Activated CD4-positive, CD25-positive, alpha-beta regulatory T cell (primary cell): ENCODE data around the gene PCDH15.

Source experiments
- DNase-seq, 4 experiments: peaks; one replicate each; lab custom pipeline; 2025; lab: John Stamatoyannopoulos, UW

Gene PCDH15

GRCh38 chr10:54708021-54708420 is 93.0 kb downstream of the PCDH15 start:
- no peak for DNase-seq

- no peak for DNase-seq
Observed at GRCh38 chr10:54702583-54703485, 98.2 kb downstream of the PCDH15 start.

GRCh38 chr10:54691331-54691730 is 109.7 kb downstream of the PCDH15 start:
- no peak for DNase-seq

GRCh38 chr10:54682554-54682953 is 118.5 kb downstream of the PCDH15 start:
- DNase-seq: no peak

- no peak for DNase-seq
Observed at GRCh38 chr10:54681136-54681535, 119.9 kb downstream of the PCDH15 start.

GRCh38 chr10:54667136-54667535 is 133.9 kb downstream of the PCDH15 start:
- DNase-seq: no peak

- no peak for DNase-seq
Observed at GRCh38 chr10:54666192-54666591, 134.8 kb downstream of the PCDH15 start.

- DNase-seq: no peak
Observed at GRCh38 chr10:54665095-54665494, 135.9 kb downstream of the PCDH15 start.

GRCh38 chr10:54660397-54660796 is 140.6 kb downstream of the PCDH15 start:
- DNase-seq: no peak

GRCh38 chr10:54656643-54657042 is 144.4 kb downstream of the PCDH15 start:
- no peak for DNase-seq

GRCh38 chr10:54653518-54653917 is 147.5 kb downstream of the PCDH15 start:
- DNase-seq: no peak

GRCh38 chr10:54650547-54650946 is 150.5 kb downstream of the PCDH15 start:
- no peak for DNase-seq

GRCh38 chr10:54622017-54622416 is 179.0 kb downstream of the PCDH15 start:
- no peak for DNase-seq

GRCh38 chr10:54620352-54620751 is 180.7 kb downstream of the PCDH15 start:
- DNase-seq: no peak

GRCh38 chr10:54614072-54614471 is 187.0 kb downstream of the PCDH15 start:
- no peak for DNase-seq

- no peak for DNase-seq
Observed at GRCh38 chr10:54613162-54613561, 187.9 kb downstream of the PCDH15 start.

GRCh38 chr10:54609423-54609822 is 191.6 kb downstream of the PCDH15 start:
- DNase-seq: no peak

GRCh38 chr10:54607983-54608382 is 193.0 kb downstream of the PCDH15 start:
- DNase-seq: no peak

- no peak for DNase-seq
Observed at GRCh38 chr10:54594289-54594688, 206.7 kb downstream of the PCDH15 start.

GRCh38 chr10:54587971-54588370 is 213.1 kb downstream of the PCDH15 start:
- no peak for DNase-seq

- no peak for DNase-seq
Observed at GRCh38 chr10:54585572-54585971, 215.5 kb downstream of the PCDH15 start.

- no peak for DNase-seq
Observed at GRCh38 chr10:54577682-54578081, 223.3 kb downstream of the PCDH15 start.

- no peak for DNase-seq
Observed at GRCh38 chr10:54576541-54576940, 224.5 kb downstream of the PCDH15 start.

GRCh38 chr10:54559498-54559897 is 241.5 kb downstream of the PCDH15 start:
- DNase-seq: no peak
